Sigmoid colon (tissue), 7 donors: Measurements from ENCODE around the gene SLC9C2. TPM values are rescaled to one million over a fixed set of nuclear protein-coding genes. Genes with fewer than 3 reads are reported as not detected.
"Not testable (repeated sequence)": the region's sequence is repeated elsewhere in the genome, so short reads cannot be mapped to it uniquely, and the experiment has no call there.

Experiments used
- DNase-seq: peaks from one replicate; pipeline ENCODE4 v3.0.0-alpha.2; 2019
- H3K27ac ChIP-seq, 4 donors: fragments of 200-600 bp; sonication (generic); one replicate each; pipeline ENCODE4 v1.5.1; 2016 to 2019; ENCODE audit warnings: mild to moderate bottlenecking in 1 of 4
- H3K27me3 ChIP-seq, 3 donors: fragments of 200-600 bp; sonication (generic); one replicate each; pipeline ENCODE4 v1.5.1; 2019; ENCODE audit warnings: mild to moderate bottlenecking in 1 of 3
- H3K36me3 ChIP-seq, 4 donors: fragments of 200-600 bp; sonication (generic); one replicate each; pipeline ENCODE4 v1.5.1; 2016 to 2019
- H3K4me1 ChIP-seq, 4 donors: fragments of 200-600 bp; sonication (generic); one replicate each; pipeline ENCODE4 v1.5.1; 2017 to 2019
- H3K4me3 ChIP-seq, 4 donors: fragments of 200-600 bp; sonication (generic); one replicate each; pipeline ENCODE4 v1.5.1; 2017 to 2019; ENCODE audit warnings: mild to moderate bottlenecking in 2 of 4, moderate library complexity in 1 of 4
- H3K9me3 ChIP-seq, 4 donors: fragments of 200-600 bp in 3 of 4; sonication (generic) in 3 of 4; one replicate each; pipeline versions ENCODE4 v1.5.1 to v1.6.1; 2013 to 2019
- EP300 ChIP-seq, 4 donors: sonication (generic); formaldehyde crosslinking; IDR thresholded peaks; one replicate each; pipeline ENCODE4 v1.6.1; 2017; ENCODE audit warnings: antibody characterized with exemption in 4 of 4
- POLR2A ChIP-seq, 2 donors: fragments of 450-650 bp; IDR thresholded peaks; one replicate each; pipeline ENCODE4 v1.6.1; 2016; ENCODE audit warnings: antibody characterized with exemption in 2 of 2, mild to moderate bottlenecking in 2 of 2, moderate library complexity in 2 of 2
- POLR2AphosphoS5 ChIP-seq, 4 donors: sonication (generic); formaldehyde crosslinking; IDR thresholded peaks; one replicate each; pipeline ENCODE4 v1.6.1; 2017; ENCODE audit warnings: antibody characterized with exemption in 4 of 4
- WGBS, 2 donors: extraction: QIAGEN DNeasy Blood & Tissue Kit; methylation state at CpG; one replicate each; pipeline ENCODE4 v1.1.7; 2013; 5-methylcytosine and 5-hydroxymethylcytosine counted together
- intact Hi-C: fragments of 100-400 bp; cut with DNase I; formaldehyde crosslinking; loops from one replicate; pipeline ENCODE4 v1.15.1; 2023
- polyA plus RNA-seq, 3 donors: library from polyadenylated mRNA; stranded (reverse); fragments of 200-250 nt; gene quantifications; one replicate each; pipeline ENCODE4 v1.2.3, GENCODE V29; 2013
- total RNA-seq, 4 donors: library from RNA; depleted of rRNA; stranded (reverse); fragments of >200 nt; gene quantifications; one replicate each; pipeline ENCODE4 v1.1.0, GENCODE V29; 2016
- TF ChIP-seq, protein P1 (sequence below), 4 experiments: fragments of 450-650 bp in 3 of 4; fragments of 200-600 bp in 1 of 4; IDR thresholded peaks; one replicate each; pipeline ENCODE4 v1.5.1; 2016 to 2019; ENCODE audit warnings: antibody characterized with exemption in 4 of 4, mild to moderate bottlenecking in 3 of 4, moderate library complexity in 2 of 4
- donor health status: healthy with polysubstance abuse.
- donor health status: Bipolar disorder and iron deficiency.
- donor health status: healthy.

Gene SLC9C2
- total and polyA plus RNA-seq, 7 donors, result not detected

- H3K36me3 ChIP-seq, result no peaks in the 10 kb centered on the region
- no peak overlapping the region for H3K4me3 ChIP-seq
- H3K27me3 ChIP-seq, result no peaks in the 10 kb centered on the region
- intact Hi-C loops, result no loop called here
- no peak for DNase-seq
- TF ChIP-seq POLR2AphosphoS5 (IDR thresholded peaks at IDR 0.05), result no peak
- no peak for TF ChIP-seq EP300 (IDR thresholded peaks at IDR 0.05)
- TF ChIP-seq, protein P1, sequence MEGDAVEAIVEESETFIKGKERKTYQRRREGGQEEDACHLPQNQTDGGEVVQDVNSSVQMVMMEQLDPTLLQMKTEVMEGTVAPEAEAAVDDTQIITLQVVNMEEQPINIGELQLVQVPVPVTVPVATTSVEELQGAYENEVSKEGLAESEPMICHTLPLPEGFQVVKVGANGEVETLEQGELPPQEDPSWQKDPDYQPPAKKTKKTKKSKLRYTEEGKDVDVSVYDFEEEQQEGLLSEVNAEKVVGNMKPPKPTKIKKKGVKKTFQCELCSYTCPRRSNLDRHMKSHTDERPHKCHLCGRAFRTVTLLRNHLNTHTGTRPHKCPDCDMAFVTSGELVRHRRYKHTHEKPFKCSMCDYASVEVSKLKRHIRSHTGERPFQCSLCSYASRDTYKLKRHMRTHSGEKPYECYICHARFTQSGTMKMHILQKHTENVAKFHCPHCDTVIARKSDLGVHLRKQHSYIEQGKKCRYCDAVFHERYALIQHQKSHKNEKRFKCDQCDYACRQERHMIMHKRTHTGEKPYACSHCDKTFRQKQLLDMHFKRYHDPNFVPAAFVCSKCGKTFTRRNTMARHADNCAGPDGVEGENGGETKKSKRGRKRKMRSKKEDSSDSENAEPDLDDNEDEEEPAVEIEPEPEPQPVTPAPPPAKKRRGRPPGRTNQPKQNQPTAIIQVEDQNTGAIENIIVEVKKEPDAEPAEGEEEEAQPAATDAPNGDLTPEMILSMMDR (IDR thresholded peaks at IDR 0.05), result no peak
- TF ChIP-seq POLR2A (IDR thresholded peaks at IDR 0.05), result no peak
- no peaks in the 10 kb centered on the region for H3K4me1 ChIP-seq
- WGBS, 2 donors, result 82 to 86% methylated on average over 12 of the region's 12 CpGs
- no peak overlapping the region for H3K27ac ChIP-seq
- H3K9me3 ChIP-seq, result no peaks in the 10 kb centered on the region
Observed at GRCh38 chr1:173638043-173639021, 35.5 kb upstream of the SLC9C2 start.

GRCh38 chr1:173637236-173638042, 34.6 kb upstream of the SLC9C2 start:
- H3K4me1 ChIP-seq, H3K4me3 ChIP-seq, H3K9me3 ChIP-seq, DNase-seq, intact Hi-C loops, H3K27me3 ChIP-seq, H3K27ac ChIP-seq, H3K36me3 ChIP-seq: not testable (repeated sequence)
- 89 to 94% methylated on average over 6 of the region's 6 CpGs for WGBS, 2 donors

GRCh38 chr1:173635116-173635515, 32.2 kb upstream of the SLC9C2 start, which contains the start of gene TEX50:
Gene TEX50 (plus strand): TSS chr1:173635338. CDS start chr1:173635522, 184 bp downstream.
- Histone ChIP-seq H3K27me3 (no peaks in the 10 kb centered on the region), H3K36me3 (no peaks in the 10 kb centered on the region), H3K27ac (no peak within 1 kb of the TSS), H3K9me3 (no peaks in the 10 kb centered on the region), H3K4me3 (no peak within 1 kb of the TSS), H3K4me1 (no peaks in the 10 kb centered on the region)
- 87 to 91% methylated on average over 1 of the region's 1 CpG for WGBS, 2 donors
- DNase-seq, result no peak
- intact Hi-C loops, result no loop called here
- TF ChIP-seq, protein P1 (IDR thresholded peaks at IDR 0.05), result no peak
- TF ChIP-seq EP300 (IDR thresholded peaks at IDR 0.05), result no peak
- no peak for TF ChIP-seq POLR2AphosphoS5 (IDR thresholded peaks at IDR 0.05)

- H3K27me3 ChIP-seq, result no peaks in the 10 kb centered on the region
- WGBS, 2 donors, result 87 to 88% methylated on average over 3 of the region's 3 CpGs
- H3K9me3 ChIP-seq, result no peaks in the 10 kb centered on the region
- TF ChIP-seq POLR2A (IDR thresholded peaks at IDR 0.05) (no peak), EP300 (IDR thresholded peaks at IDR 0.05) (no peak), POLR2AphosphoS5 (IDR thresholded peaks at IDR 0.05) (no peak)
- TF ChIP-seq, protein P1 (IDR thresholded peaks at IDR 0.05), result no peak
- H3K4me1 ChIP-seq, result no peaks in the 10 kb centered on the region
- no peaks in the 10 kb centered on the region for H3K36me3 ChIP-seq
- no peak overlapping the region for H3K4me3 ChIP-seq
- DNase-seq, result no peak
- intact Hi-C loops, result no loop called here
- H3K27ac ChIP-seq, result no peak overlapping the region
Observed at GRCh38 chr1:173628888-173629287, 26.0 kb upstream of the SLC9C2 start.

- no peak for TF ChIP-seq POLR2A (IDR thresholded peaks at IDR 0.05)
- no peak for TF ChIP-seq POLR2AphosphoS5 (IDR thresholded peaks at IDR 0.05)
- TF ChIP-seq EP300 (IDR thresholded peaks at IDR 0.05), result no peak
- TF ChIP-seq, protein P1 (IDR thresholded peaks at IDR 0.05), result no peak
- intact Hi-C loops, result no loop called here
- no peaks in the 10 kb centered on the region for H3K4me1 ChIP-seq
Observed at GRCh38 chr1:173627269-173627668, 24.4 kb upstream of the SLC9C2 start.

More at GRCh38 chr1:173627269-173627668, 24.4 kb upstream of the SLC9C2 start:
- Histone ChIP-seq H3K9me3 (peaks cover 0 to 1% (median 0%) of the 10 kb centered on the region in 4 donors), H3K36me3 (no peaks in the 10 kb centered on the region), H3K27me3 (no peaks in the 10 kb centered on the region), H3K4me3 (no peak overlapping the region), H3K27ac (no peak overlapping the region)
- no peak for DNase-seq
